ENCODE data around the gene RBBP5. TPM values are rescaled to one million over a fixed set of nuclear protein-coding genes. Genes with fewer than 3 reads are reported as not detected.
"Not testable (repeated sequence)": the region's sequence is repeated elsewhere in the genome, so short reads cannot be mapped to it uniquely, and the experiment has no call there.

The RBBP5 gene
- total RNA-seq, 1 experiment from 2014 or later, result 19.0 TPM

GRCh38 chr1:205162301-205162700, 40.5 kb upstream of the RBBP5 start:
- Histone ChIP-seq H3K36me3 (ENCODE audit: control insufficient read depth, insufficient read depth, low read length) (peaks cover 2% of the 10 kb centered on the region), H3K4me3 (ENCODE audit: low read depth, low read length) (no peak overlapping the region), H3K4me1 (no peaks in the 10 kb centered on the region), H3K9me3 (no peaks in the 10 kb centered on the region), H3K27me3 (replicated peaks; ENCODE audit: control insufficient read depth, insufficient read depth, low read length) (no peaks in the 10 kb centered on the region)
- Mint-ChIP-seq H3K36me3 (ENCODE audit: insufficient read depth, unreplicated experiment) (peaks cover 20% of the 10 kb centered on the region), H3K4me3 (ENCODE audit: unreplicated experiment) (no peak overlapping the region), H3K27me3 (ENCODE audit: insufficient read depth, unreplicated experiment) (no peaks in the 10 kb centered on the region), H3K4me1 (ENCODE audit: low read depth, unreplicated experiment) (no peaks in the 10 kb centered on the region), H3K9me3 (ENCODE audit: unreplicated experiment) (no peaks in the 10 kb centered on the region), H3K27ac (ENCODE audit: unreplicated experiment) (no peak overlapping the region)
- intact Hi-C loops (cut with micrococcal nuclease; ENCODE audit: unreplicated experiment), result no loop called here
- ChIA-PET POLR2A (no interaction called here), CTCF (no interaction called here)
- BruUV-seq (replicated peaks), result no TSS peak
- no peak for TF ChIP-seq CTCF (IDR thresholded peaks at IDR 0.05; ENCODE audit: insufficient read depth in 1 of 2, low read depth in 1 of 2, low read length in 1 of 2, severe bottlenecking in 1 of 2, unreplicated experiment in 1 of 2)
- DNase-seq, result no peak

- BruUV-seq (replicated peaks), result no TSS peak
- H3K36me3 Mint-ChIP-seq (ENCODE audit: insufficient read depth, unreplicated experiment), result peaks cover 32% of the 10 kb centered on the region
These were observed 39.3 kb upstream of the RBBP5 start for GRCh38 chr1:205161076-205161475.

GRCh38 chr1:205158048-205158616, 36.4 kb upstream of the RBBP5 start:
- Histone ChIP-seq H3K4me1 (no peaks in the 10 kb centered on the region), H3K27me3 (replicated peaks; ENCODE audit: control insufficient read depth, insufficient read depth, low read length) (no peaks in the 10 kb centered on the region), H3K36me3 (ENCODE audit: control insufficient read depth, insufficient read depth, low read length) (peaks cover 5% of the 10 kb centered on the region), H3K9me3 (peaks cover 18% of the 10 kb centered on the region), H3K4me3 (ENCODE audit: low read depth, low read length) (no peak overlapping the region)
- POLR2A ChIA-PET, result no interaction called here
- BruUV-seq (replicated peaks), result no TSS peak
- no peak overlapping the region for H3K4me3 Mint-ChIP-seq (ENCODE audit: unreplicated experiment)
- H3K27ac Mint-ChIP-seq (ENCODE audit: unreplicated experiment), result no peak overlapping the region
- H3K27me3 Mint-ChIP-seq (ENCODE audit: insufficient read depth, unreplicated experiment), result no peaks in the 10 kb centered on the region
- no peak for TF ChIP-seq CTCF (IDR thresholded peaks at IDR 0.05; ENCODE audit: insufficient read depth in 1 of 2, low read depth in 1 of 2, low read length in 1 of 2, severe bottlenecking in 1 of 2, unreplicated experiment in 1 of 2)
- intact Hi-C loops (cut with micrococcal nuclease; ENCODE audit: unreplicated experiment), result no loop called here
- CTCF ChIA-PET, result interaction anchor here (0.6 to 1.2 kb wide), 2 partner anchors 56 to 97 kb away, joined by 3 read pairs; no protein-coding TSS in a partner anchor
- peaks cover 21% of the 10 kb centered on the region for H3K9me3 Mint-ChIP-seq (ENCODE audit: unreplicated experiment)
- DNase-seq, result no peak
- no peaks in the 10 kb centered on the region for H3K4me1 Mint-ChIP-seq (ENCODE audit: low read depth, unreplicated experiment)
- H3K36me3 Mint-ChIP-seq (ENCODE audit: insufficient read depth, unreplicated experiment), result peaks cover 56% of the 10 kb centered on the region

More at GRCh38 chr1:205161076-205161475, 39.3 kb upstream of the RBBP5 start:
- Mint-ChIP-seq H3K27me3 (ENCODE audit: insufficient read depth, unreplicated experiment) (no peaks in the 10 kb centered on the region), H3K9me3 (ENCODE audit: unreplicated experiment) (peaks cover 12% of the 10 kb centered on the region), H3K4me3 (ENCODE audit: unreplicated experiment) (no peak overlapping the region), H3K27ac (ENCODE audit: unreplicated experiment) (no peak overlapping the region), H3K4me1 (ENCODE audit: low read depth, unreplicated experiment) (no peaks in the 10 kb centered on the region)
- intact Hi-C loops (cut with micrococcal nuclease; ENCODE audit: unreplicated experiment), result no loop called here
- TF ChIP-seq CTCF (IDR thresholded peaks at IDR 0.05; ENCODE audit: insufficient read depth in 1 of 2, low read depth in 1 of 2, low read length in 1 of 2, severe bottlenecking in 1 of 2, unreplicated experiment in 1 of 2), result no peak
- Histone ChIP-seq H3K27me3 (replicated peaks; ENCODE audit: control insufficient read depth, insufficient read depth, low read length) (no peaks in the 10 kb centered on the region), H3K9me3 (peaks cover 6% of the 10 kb centered on the region), H3K4me3 (ENCODE audit: low read depth, low read length) (no peak overlapping the region), H3K36me3 (ENCODE audit: control insufficient read depth, insufficient read depth, low read length) (peaks cover 3% of the 10 kb centered on the region), H3K4me1 (no peaks in the 10 kb centered on the region)
- CTCF ChIA-PET, result no interaction called here
- DNase-seq, result no peak
- POLR2A ChIA-PET, result no interaction called here

GRCh38 chr1:205155665-205156377, 34.0 kb upstream of the RBBP5 start:
- H3K4me3 Mint-ChIP-seq (ENCODE audit: unreplicated experiment); H3K27me3 Mint-ChIP-seq (ENCODE audit: insufficient read depth, unreplicated experiment); CTCF ChIA-PET; H3K27ac Mint-ChIP-seq (ENCODE audit: unreplicated experiment); BruUV-seq (replicated peaks); POLR2A ChIA-PET; H3K27me3 ChIP-seq (replicated peaks; ENCODE audit: control insufficient read depth, insufficient read depth, low read length); intact Hi-C loops (cut with micrococcal nuclease; ENCODE audit: unreplicated experiment); H3K36me3 ChIP-seq (ENCODE audit: control insufficient read depth, insufficient read depth, low read length); H3K4me3 ChIP-seq (ENCODE audit: low read depth, low read length); H3K4me1 ChIP-seq; DNase-seq; H3K4me1 Mint-ChIP-seq (ENCODE audit: low read depth, unreplicated experiment): not testable (repeated sequence)
- peaks cover 18% of the 10 kb centered on the region for H3K9me3 ChIP-seq
- H3K9me3 Mint-ChIP-seq (ENCODE audit: unreplicated experiment), result peaks cover 21% of the 10 kb centered on the region
- H3K36me3 Mint-ChIP-seq (ENCODE audit: insufficient read depth, unreplicated experiment), result peaks cover 56% of the 10 kb centered on the region

Data from Caco-2 (cell line).